Adipocyte (in vitro differentiated cells): ENCODE data around the gene OSTM1.

ENCODE experiments used
- DNase-seq: peaks from one replicate; pipeline ENCODE4 v3.0.0-alpha.2; 2015; ENCODE audit warnings: low read depth
- H3K27me3 ChIP-seq: replicated peaks from 2 replicates; pipeline ENCODE4 v1.7.0; 2013; ENCODE audit warnings: mild to moderate bottlenecking, low read length, moderate library complexity; ENCODE audit not compliant: control insufficient read depth, insufficient read depth
- H3K36me3 ChIP-seq: 2 replicates; pipeline ENCODE4 v1.7.0; 2013; ENCODE audit warnings: low read length, mild to moderate bottlenecking, moderate library complexity; ENCODE audit not compliant: control insufficient read depth, insufficient read depth, severe bottlenecking
- H3K4me1 ChIP-seq: 2 replicates; pipeline ENCODE4 v1.7.0; 2013; ENCODE audit warnings: mild to moderate bottlenecking, low read length, moderate library complexity; ENCODE audit not compliant: control insufficient read depth, insufficient read depth
- H3K4me3 ChIP-seq: 2 replicates; pipeline ENCODE4 v1.7.0; 2013; ENCODE audit warnings: mild to moderate bottlenecking, low read length, moderate library complexity
- H3K9ac ChIP-seq: 2 replicates; pipeline ENCODE4 v1.7.0; 2013; ENCODE audit warnings: mild to moderate bottlenecking, low read length, moderate library complexity
- H3K9me3 ChIP-seq: 2 replicates; pipeline ENCODE4 v1.7.0; 2013; ENCODE audit warnings: mild to moderate bottlenecking, low read length, moderate library complexity; ENCODE audit not compliant: control insufficient read depth

The OSTM1 gene

GRCh38 chr6:108068182-108068581 lies 6.4 kb downstream of the OSTM1 start:
- Histone ChIP-seq H3K9ac (no peak overlapping the region), H3K4me1 (peaks cover 17% of the 10 kb centered on the region), H3K27me3 (no peaks in the 10 kb centered on the region), H3K36me3 (no peaks in the 10 kb centered on the region), H3K4me3 (no peak overlapping the region), H3K9me3 (no peaks in the 10 kb centered on the region)
- no peak for DNase-seq

DNA sequence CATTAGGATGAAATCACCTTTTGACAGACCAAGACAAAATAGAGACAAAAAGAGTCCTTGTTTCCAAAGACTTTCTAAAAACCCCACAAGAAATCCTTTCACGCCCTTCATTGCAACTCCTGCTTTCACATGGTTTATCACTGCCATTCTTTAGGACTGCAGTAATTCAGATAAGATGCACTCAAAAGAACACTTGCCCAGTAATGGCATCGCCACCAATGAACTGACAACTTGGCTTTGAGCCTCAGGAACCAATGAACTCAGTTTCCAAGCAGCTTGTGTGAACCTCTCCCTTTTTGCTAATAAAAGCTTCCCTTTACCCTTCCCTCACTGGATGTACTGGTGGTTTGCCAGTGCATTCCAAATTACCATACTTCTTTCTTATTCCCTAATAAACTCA lies 21.8 kb downstream of the OSTM1 start:
- Histone ChIP-seq H3K4me3 (no peak overlapping the region), H3K36me3 (peaks cover 11% of the 10 kb centered on the region), H3K9me3 (no peaks in the 10 kb centered on the region), H3K9ac (no peak overlapping the region), H3K27me3 (no peaks in the 10 kb centered on the region), H3K4me1 (peaks cover 8% of the 10 kb centered on the region)
- no peak for DNase-seq

- no peak overlapping the region for H3K9ac ChIP-seq
- no peaks in the 10 kb centered on the region for H3K9me3 ChIP-seq
- H3K36me3 ChIP-seq, result peaks cover 11% of the 10 kb centered on the region
- DNase-seq, result no peak
- no peak overlapping the region for H3K4me3 ChIP-seq
- no peaks in the 10 kb centered on the region for H3K27me3 ChIP-seq
- peaks cover 8% of the 10 kb centered on the region for H3K4me1 ChIP-seq
These were observed 23.1 kb downstream of the OSTM1 start for GRCh38 chr6:108051481-108051880.

DNA sequence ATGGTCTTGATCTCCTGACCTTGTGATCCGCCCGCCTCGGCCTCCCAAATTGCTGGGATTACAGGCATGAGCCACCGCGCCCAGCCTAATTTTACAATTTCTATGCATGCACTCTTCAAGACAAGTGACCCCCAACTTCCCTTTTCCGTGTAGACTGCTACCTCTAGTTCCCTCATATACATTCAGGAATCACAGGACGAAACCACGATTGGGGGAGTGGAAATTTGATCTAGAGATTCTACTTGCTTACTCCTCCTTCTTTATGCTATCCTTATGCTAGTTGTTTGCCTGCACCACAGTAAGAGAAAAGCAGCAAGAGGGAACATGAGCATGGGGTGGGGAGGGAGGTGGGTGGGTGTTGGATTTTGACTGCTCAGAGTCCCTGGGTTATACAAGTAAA lies 34.9 kb downstream of the OSTM1 start:
- Histone ChIP-seq H3K27me3 (no peaks in the 10 kb centered on the region), H3K9me3 (no peaks in the 10 kb centered on the region), H3K9ac (no peak overlapping the region), H3K36me3 (peaks cover 65% of the 10 kb centered on the region), H3K4me1 (peaks cover 6% of the 10 kb centered on the region), H3K4me3 (no peak overlapping the region)
- DNase-seq, result no peak

DNA sequence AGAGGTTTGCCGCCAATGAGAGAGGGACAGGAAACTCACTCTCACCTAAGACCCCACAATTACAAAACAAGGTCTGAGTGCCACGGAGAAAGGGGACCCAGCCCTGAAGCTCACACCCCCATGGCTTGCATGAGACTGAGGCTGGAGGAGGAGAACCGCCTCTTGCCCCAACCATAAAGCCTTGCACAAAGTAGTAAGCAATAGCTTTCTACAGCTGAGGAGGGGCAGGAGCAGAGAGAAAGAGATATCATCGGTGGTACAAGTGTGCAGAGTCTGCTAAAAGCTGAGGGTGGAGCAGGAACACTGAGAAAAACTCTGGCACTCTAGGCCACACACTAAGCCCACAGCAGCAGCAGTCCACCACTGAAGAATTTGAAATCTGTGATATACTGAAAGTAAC lies 37.7 kb downstream of the OSTM1 start:
- H3K9ac ChIP-seq, result no peak overlapping the region
- H3K9me3 ChIP-seq, result no peaks in the 10 kb centered on the region
- peaks cover 56% of the 10 kb centered on the region for H3K36me3 ChIP-seq
- no peak for DNase-seq
- no peaks in the 10 kb centered on the region for H3K27me3 ChIP-seq
- H3K4me1 ChIP-seq, result peaks cover 6% of the 10 kb centered on the region
- H3K4me3 ChIP-seq, result no peak overlapping the region

DNA sequence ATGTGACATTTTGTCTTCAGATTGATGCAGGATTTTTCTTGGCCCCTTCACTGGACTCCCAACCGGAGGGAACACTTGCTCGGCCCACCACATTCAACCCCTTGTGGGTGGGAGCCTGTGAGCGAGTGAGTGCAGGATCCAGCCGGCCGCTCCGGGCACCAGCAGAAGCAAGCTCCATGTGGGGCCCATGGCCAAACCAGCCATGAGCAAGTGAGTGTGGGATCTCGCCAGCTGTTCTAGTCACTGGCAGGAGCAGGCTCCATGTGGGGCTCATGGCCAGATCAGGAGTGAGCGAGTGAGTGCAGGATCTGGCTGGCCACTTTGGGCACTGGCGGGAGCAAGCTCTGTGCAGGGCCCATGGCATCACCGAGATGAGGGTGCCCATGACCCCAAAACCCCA lies 42.6 kb downstream of the OSTM1 start:
- Histone ChIP-seq H3K9ac (no peak overlapping the region), H3K4me3 (no peak overlapping the region), H3K9me3 (no peaks in the 10 kb centered on the region), H3K4me1 (peaks cover 5% of the 10 kb centered on the region), H3K36me3 (peaks cover 26% of the 10 kb centered on the region), H3K27me3 (no peaks in the 10 kb centered on the region)
- no peak for DNase-seq

DNA sequence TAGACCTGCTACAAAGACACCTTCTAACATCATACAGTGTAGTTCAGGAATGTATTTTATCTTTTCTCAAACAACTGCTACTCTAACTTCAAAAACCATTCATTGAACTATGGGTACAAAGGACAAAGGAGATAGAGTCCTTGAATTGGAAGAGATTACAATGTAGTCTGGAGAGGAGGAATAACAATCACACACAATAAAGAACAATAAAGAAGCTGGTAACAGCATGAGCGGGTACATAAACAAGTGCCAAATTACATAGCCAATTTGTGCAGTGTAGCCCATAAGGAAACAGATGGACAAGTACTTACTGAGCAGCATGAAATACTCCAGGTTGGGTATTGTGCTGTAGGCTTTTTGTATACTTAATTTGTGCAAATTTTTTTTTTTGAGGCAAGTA lies 44.3 kb downstream of the OSTM1 start:
- Histone ChIP-seq H3K9me3 (no peaks in the 10 kb centered on the region), H3K4me3 (no peak overlapping the region), H3K9ac (no peak overlapping the region), H3K36me3 (peaks cover 23% of the 10 kb centered on the region), H3K4me1 (peaks cover 5% of the 10 kb centered on the region), H3K27me3 (no peaks in the 10 kb centered on the region)
- DNase-seq, result no peak

- no peak overlapping the region for H3K9ac ChIP-seq
- H3K9me3 ChIP-seq, result no peaks in the 10 kb centered on the region
- H3K4me3 ChIP-seq, result no peak overlapping the region
- peaks cover 18% of the 10 kb centered on the region for H3K36me3 ChIP-seq
- no peak for DNase-seq
- H3K27me3 ChIP-seq, result no peaks in the 10 kb centered on the region
- peaks cover 5% of the 10 kb centered on the region for H3K4me1 ChIP-seq
These were observed 45.2 kb downstream of the OSTM1 start for GRCh38 chr6:108029226-108029921.

DNA sequence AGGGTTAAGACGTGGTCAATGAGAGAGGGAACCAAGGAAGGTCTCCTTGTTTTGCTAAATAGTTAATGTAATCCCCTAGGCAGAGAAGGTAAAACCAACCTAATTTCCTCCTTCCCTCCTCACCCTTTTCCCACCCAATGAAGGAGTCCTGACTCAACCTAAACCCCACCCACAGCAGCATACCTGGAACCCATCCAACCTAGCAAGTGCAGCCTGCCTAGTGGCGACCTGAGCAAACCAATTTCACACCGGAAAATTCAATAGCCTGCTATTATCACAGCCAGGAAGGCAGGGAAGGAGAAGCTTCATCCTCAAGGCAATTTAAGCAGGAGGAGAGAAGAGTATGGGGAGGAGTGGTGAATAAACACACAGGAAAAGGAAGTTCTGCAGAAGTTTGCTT lies 46.9 kb downstream of the OSTM1 start:
- no peak overlapping the region for H3K4me3 ChIP-seq
- no peak overlapping the region for H3K9ac ChIP-seq
- no peaks in the 10 kb centered on the region for H3K9me3 ChIP-seq
- H3K36me3 ChIP-seq, result peaks cover 11% of the 10 kb centered on the region
- no peaks in the 10 kb centered on the region for H3K27me3 ChIP-seq
- no peak for DNase-seq
- peaks cover 5% of the 10 kb centered on the region for H3K4me1 ChIP-seq

GRCh38 chr6:108027056-108027455 lies 47.5 kb downstream of the OSTM1 start:
- H3K9me3 ChIP-seq, result no peaks in the 10 kb centered on the region

GRCh38 chr6:108024427-108025073 lies 50.0 kb downstream of the OSTM1 start:
- Histone ChIP-seq H3K4me1 (peaks cover 5% of the 10 kb centered on the region), H3K27me3 (no peaks in the 10 kb centered on the region), H3K9ac (no peak overlapping the region), H3K36me3 (no peaks in the 10 kb centered on the region), H3K4me3 (no peak overlapping the region), H3K9me3 (no peaks in the 10 kb centered on the region)
- no peak for DNase-seq

More at GRCh38 chr6:108027056-108027455, 47.5 kb downstream of the OSTM1 start:
- no peak overlapping the region for H3K4me3 ChIP-seq
- peaks cover 8% of the 10 kb centered on the region for H3K36me3 ChIP-seq
- peaks cover 5% of the 10 kb centered on the region for H3K4me1 ChIP-seq
- H3K27me3 ChIP-seq, result no peaks in the 10 kb centered on the region
- DNase-seq, result no peak
- H3K9ac ChIP-seq, result no peak overlapping the region
